Measurements from ENCODE around the gene KIF26B.
A peak's percentile ranks its signal among the peaks of the same experiment; 100 is the strongest.
"Not testable (repeated sequence)": the region's sequence is repeated elsewhere in the genome, so short reads cannot be mapped to it uniquely, and the experiment has no call there.

KIF26B gene

DNA sequence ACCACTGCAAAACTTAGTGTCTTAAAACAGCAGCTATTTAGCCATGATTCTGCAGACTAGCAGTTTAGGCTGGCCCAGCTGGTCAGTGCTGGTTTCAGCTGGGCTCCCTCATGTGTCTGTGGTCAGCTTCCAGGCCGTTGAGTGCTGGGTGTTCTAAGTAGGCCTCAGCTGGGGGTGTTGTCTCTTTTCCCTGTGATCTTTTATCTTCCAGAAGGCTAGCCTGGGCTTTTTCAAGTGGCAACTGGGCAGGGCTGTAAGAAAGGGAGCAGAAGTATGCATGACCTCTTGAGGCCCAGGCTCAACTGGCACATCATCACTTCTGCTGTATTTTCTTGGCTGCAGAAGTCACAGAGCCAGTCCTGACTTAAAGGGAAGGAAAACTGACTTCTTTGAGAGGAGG lies 136.1 kb downstream of the KIF26B start:
- no peak for DNase-seq

DNA sequence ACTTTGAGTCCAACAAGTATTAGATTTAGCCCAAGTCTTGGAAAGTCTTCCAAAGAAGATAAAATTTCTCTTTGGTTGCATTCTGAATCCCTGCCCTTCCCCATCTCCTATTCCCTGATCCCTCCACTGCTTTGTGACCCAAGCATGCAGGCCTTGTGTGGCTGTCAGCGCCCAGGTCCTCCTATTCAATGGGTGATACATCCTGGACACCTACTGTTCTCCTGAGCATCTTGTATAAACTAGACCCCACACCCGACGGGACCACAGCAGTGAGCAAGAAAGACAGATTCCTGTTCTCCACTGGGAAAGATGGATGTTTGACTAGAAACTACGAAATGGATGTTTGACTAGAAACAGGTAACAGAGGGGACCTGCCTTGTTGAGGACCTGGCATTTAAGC lies 136.6 kb downstream of the KIF26B start:
- no peak for DNase-seq

DNA sequence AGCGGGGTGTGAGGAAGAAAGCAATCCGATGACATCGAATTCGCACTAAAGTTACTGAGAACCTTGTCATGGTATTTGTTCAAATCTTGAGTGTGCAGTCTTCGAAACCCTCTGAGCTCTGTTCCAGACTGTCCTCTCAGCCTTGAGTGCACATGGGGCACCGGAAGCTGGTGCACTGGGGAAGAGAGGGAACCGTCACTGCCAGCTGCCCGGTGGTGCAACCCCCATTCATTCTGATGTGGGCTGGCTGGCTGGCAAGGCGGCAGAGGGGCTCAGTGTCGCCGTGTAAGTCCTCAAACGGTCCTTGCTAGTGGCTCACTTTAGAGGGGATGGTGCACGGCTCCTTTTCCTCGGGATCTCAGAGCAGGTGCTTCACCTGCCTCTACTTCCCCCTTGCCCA lies 137.4 kb downstream of the KIF26B start:
- no peak for DNase-seq

DNA sequence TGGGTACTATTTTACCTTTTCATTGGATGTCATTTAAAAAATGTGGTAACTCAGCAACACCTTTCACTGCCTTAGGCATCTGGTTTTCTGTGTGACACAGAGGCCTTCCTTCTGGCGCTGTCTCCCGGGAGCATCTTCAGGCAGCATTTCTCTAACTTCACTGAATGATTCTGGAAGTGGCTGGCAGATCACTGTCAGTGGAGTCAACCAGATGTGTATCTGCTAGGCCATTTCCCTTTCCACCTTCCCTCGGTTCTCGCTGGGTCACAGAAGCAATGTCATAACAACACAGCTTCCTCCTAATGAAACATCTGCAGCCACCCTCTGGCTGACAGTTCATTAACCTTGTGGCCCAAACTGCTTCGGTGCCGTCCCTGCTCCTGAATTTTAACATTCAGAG lies 137.8 kb downstream of the KIF26B start:
- no peak for DNase-seq

DNA sequence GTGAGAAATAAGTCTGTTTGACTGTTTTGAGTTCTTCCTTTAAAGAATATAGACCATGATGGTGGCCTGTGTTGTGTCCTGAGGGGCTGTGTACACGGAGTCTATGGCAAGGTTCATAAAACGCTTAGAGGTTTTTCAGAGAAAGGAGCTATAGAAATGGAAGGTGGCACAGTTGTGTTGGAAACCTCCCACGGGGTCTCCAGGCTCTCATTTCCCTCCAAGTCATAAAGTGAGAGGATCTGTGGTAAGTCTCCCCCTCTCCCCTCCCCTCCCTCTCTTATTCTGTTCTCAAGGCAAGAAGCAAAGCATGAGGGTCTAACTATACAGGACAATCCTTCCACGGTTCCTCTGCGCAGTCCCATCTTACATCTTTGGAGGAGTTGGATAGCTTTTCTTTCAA lies 139.2 kb downstream of the KIF26B start:
- DNase-seq = no peak

DNA sequence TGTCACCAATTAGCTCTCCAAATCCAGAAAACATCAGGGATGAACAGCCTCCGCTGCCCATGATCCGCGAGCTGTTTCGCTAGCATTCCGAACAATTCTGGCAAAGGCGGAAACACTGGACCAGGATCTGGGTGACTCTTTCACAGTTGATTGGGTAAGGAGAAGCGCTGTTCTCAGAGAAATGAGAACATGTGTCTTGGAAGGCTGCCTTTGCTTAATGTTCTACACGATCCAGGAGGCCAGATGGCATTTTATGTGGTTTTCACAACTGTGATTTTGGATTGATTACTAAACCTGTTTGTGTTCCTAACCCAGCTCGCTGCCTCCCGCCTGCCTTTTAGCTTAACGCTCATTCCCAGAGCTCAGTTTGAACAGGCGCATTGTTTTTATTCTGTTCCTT lies 144.0 kb downstream of the KIF26B start:
- peak; percentile 24 for DNase-seq

DNA sequence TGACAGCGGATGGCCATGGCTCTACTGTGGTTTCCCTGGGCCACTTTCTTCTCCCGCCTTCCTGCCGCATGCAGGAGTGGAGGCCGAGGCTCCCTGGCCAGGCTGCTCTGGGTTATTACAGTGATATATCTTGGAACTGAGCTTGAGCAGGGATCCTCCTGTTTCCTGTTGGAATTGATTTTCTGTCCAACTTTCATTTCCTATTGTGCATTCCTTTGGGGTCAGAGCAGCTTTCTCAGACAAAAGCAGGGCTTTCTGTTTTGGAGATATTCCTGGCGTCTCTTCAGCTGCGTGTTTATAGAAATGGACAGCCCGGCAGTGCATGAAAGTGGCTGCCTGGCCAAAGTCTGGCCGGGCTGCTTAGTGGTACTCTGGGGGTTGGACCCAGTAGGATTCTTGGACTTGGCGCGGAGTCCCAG lies 146.4 kb downstream of the KIF26B start:
- no peak for DNase-seq

DNA sequence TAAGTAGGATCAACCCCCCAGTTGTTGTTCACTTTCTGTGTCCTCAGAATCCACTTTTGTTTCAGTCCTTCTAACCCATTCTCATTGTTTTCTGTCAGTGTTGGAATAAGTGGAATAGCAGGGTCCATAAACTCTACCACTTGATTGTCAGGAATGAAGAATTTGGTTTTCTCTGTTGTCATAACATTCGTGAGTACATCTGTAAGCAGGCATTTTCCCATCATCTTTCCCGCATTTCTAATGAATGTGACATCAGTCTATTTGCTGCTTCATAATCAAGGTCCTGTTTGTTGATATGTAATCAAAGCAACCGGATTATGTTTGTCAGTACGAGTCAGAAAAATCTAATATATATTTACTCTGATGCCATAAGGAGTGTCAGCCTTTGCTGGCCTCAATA lies 147.1 kb downstream of the KIF26B start:
- no peak for DNase-seq

DNA sequence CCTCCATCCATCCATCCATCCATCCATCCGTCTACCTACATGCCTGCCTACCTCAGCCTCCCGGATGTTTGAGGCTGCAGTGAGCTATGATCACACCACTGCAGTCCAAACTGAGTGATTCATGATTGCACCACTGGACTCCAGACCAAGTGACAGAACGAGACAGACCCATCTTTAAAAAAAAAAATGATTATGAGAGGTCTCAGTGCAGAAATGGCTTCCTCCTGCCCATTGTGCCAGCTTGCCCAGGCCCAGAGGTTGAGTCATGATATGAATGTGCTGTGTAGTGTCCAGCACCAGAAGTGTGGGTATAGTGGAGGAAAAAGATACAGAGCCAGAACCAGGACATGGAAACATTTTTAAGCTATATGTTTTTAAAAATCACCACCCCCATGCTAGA lies 149.9 kb downstream of the KIF26B start:
- no peak for DNase-seq

DNA sequence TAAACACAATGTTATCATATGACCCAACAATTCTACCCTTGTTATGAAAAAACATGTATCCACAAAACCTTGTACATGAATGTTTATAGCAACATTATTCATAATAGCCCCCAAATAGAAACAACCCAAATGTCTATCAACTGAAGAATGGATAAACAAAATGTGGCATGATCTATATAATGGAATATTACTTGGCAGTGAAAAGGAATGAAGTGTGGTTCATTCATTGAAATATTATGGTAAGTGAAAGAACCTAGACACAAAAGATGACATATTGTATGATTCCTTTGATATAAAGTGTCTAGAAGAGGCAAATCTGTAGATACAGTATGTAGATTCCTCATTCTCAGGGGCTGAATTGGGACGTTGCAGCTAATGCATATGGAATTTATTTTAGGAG lies 151.2 kb downstream of the KIF26B start:
- DNase-seq = no peak

DNA sequence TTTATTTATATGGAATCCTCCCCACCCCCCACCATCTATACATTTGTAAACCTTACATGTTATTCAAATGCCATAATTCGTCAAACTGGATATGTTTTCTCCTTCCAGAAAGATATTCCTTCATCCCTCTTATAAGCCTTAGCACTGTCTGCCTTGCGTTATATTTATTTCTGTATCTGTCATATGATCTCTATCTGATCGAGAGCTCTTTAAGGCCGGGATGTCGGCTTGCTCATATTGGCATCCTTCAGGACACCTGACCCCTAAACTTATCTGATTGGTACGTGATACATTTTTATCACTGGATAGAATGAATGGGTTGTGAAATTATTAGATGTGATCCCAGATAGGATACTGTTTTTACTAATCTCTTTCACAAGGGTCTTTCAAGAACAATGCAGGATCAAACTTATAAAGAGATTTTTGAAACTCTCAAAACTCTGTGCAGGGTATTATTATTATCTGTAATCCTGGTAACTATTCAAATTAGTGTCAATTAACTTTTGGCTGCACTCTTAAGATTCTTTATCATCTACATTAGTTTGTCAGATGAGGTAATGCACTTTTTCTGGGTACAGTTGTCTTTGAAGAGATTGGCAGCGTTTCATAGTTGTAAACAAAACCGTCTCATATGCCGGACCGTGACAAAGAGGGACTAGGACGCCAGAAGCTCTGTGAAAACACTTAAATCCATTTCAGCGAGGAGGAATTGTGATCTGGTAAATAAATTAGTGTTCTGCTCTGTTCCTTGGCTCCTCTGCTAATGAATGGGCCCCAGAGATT lies 152.0 kb downstream of the KIF26B start:
- peak; percentile 40 for DNase-seq

DNA sequence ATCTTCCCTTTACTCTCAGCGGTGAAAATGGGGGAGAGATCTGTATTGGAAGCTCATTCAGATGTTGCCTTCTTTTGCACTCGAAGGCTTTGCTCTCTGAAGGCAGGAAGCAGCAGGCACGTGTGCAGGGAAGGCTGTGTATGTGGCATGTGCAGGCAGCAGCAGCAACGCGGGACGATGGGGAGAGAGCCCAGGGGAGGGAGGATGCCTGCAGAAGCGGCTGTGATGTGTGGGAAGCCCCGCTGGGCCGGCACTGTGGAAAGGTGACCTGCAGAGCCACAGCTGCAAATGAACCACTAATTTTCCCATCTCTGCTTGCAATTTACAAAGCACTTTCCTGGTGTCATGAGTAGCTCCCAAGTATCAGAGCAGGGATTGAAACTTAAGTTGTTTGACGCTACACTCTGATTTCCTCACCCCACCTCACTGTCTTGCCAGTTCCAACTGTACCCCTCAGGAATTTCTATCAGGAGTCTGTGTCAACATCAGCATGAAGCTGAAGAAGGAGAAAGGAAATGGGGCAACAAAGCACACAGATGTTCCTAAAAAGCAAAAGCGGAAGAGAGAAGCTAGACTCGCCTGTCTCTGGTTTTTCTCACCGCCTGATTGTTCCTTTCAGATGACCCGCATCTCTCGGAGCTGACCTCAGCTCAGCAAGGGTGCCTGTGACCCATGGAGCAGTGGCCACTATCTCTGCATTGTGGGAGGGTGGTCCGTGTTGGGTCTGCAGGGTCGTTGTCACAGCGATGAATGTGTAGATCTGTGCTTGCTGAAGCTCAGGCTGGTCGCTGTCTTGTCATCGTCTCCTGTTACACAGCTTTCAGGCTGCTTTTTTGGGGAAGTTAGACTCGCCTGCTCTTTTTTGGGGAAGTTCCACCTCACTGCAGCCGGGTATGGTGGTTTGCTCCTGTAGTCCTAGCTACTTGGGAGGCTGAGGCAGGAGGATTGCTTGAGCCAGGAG lies 156.1 kb downstream of the KIF26B start:
- no peak for DNase-seq

DNA sequence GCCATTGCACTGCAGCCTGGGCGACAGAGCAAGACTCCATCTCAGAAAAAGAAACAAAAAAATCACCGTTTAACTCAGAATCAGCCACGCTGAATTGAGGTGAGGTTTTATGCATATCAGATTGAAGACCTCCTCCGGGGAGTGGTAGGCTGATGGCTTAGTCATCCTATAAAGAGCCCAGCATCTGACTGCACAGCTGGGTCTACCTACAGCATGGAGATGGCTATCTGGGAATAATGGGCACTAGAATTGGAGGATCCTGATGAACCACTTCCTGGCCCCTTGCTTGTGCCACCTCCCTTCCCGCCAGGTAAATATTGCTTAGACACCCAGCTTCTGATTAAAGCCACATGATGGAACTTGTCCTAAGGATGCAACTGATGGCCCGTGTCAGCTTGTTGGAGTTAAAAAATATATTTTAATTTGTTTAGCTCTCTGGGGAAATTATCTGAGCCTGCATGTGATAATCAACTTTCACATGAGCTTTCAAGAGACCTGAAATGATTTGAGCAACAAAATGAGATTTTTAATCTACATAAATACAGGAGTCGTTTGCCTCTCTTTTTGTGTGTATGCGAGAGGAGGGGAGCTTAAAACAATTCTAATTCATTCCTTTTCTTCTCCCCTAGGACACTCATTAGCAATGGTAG lies 157.2 kb downstream of the KIF26B start:
- no peak for DNase-seq

DNA sequence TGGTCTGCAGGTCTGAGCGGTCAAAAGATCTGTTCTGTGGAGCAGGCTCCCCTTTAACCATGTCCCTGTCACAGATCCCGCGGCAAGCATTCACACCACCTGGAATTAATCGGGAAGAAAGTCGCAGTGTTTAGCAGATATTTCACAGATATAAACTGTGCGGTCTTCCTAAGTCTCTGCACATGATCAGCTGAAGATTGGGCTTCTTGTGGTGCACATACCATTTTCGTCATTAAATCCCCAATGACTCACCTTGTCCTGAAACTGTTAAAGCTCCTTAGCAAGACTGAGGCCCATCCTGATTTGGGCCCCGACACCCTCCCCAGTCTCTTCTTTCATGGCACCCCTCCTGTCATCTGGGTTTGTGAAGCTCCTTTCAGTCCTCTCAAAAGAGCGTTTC lies 158.8 kb downstream of the KIF26B start:
- DNase-seq = no peak

DNA sequence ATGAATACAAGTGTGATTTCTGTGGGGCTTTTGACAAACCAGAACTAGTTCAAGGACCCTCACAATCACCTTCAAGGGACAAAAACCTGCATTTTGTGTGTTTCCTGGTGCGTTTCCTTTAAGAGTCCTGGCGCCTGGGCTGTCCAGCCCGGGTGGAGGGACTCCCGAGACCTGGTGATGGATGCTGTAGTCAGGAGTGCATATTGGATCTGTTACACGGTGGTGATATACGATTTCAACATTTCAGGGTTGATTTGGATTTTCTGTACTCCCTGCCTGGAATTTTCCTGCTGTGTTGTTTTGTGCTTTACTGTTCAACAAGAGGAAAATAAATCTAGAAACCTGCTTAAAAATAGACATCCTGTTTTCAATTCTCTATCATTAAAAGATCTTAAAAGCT lies 162.0 kb downstream of the KIF26B start:
- no peak for DNase-seq

DNA sequence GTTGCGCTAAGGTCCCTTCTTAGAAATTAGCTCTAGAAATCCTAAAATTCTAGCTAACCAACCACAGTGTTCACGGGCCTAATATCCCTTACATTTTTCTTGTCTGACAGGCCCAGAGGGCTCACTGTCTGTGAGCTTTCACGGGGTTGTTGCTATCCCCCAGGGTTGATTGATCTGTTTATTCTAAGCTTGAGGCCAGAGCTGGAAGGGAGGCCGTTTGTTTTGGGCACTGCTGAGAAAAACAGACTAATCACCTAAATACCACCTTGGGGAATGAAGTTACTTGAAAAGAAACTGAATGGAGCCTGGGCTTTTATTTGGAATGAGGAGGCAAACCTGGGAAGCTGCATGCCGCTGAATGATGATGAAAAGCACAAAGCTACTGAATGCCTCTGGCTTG lies 162.4 kb downstream of the KIF26B start:
- DNase-seq = no peak

DNA sequence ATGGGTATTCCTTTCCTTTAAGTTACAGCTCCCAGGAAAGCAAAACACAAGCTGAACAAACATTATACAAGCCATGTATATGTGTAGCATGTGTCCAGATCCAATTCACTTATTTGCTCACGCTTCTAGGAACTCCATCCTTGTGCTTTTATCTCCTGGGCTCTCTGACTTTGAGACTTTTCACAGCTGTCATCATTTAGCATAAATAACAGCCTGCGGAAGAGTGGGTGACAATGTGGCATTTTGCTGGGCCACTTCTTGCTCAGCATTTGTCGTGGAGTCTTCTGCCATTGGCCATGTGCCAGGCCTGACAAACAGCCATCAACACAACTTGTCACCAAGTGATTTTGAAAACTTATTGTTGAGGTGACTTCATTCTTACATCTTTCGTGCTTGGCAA lies 164.3 kb downstream of the KIF26B start:
- DNase-seq = no peak

DNA sequence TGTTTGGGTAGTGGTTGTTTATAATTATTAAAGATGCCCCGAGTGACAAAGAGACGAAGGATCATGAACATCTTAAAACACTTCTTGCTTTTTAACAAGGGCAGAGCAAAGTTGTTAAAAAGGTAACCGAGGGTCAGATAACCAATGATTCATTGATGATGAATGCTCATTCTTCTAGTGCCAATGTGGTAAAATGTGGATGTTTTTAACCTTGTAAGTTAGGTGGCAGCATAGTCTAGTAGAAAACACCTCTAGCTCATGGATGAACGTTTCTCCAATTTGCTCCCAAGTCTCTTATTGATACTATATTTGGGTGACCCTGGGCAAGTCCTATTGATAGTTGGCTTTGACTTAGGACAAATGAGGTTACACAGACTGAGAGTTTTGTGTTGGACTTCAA lies 167.9 kb downstream of the KIF26B start:
- no peak for DNase-seq

DNA sequence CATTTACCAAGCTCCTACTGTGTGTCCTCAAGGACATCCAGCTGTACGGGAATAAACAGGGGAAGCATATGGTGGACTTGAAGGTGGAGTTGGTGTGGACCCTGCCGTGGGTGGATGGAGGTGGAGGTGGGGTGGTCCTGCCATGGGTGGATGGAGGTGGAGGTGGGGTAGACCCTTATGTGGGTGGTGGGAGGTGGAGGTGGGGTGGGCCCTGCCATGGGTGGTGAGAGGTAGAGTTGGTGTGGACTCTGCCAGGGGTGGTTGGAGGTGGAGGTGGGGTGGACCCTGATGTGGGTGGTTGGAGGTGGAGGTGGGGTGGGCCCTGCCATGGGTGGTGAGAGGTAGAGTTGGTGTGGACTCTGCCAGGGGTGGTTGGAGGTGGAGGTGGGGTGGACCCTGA lies 169.0 kb downstream of the KIF26B start:
- DNase-seq = not testable (repeated sequence)

DNA sequence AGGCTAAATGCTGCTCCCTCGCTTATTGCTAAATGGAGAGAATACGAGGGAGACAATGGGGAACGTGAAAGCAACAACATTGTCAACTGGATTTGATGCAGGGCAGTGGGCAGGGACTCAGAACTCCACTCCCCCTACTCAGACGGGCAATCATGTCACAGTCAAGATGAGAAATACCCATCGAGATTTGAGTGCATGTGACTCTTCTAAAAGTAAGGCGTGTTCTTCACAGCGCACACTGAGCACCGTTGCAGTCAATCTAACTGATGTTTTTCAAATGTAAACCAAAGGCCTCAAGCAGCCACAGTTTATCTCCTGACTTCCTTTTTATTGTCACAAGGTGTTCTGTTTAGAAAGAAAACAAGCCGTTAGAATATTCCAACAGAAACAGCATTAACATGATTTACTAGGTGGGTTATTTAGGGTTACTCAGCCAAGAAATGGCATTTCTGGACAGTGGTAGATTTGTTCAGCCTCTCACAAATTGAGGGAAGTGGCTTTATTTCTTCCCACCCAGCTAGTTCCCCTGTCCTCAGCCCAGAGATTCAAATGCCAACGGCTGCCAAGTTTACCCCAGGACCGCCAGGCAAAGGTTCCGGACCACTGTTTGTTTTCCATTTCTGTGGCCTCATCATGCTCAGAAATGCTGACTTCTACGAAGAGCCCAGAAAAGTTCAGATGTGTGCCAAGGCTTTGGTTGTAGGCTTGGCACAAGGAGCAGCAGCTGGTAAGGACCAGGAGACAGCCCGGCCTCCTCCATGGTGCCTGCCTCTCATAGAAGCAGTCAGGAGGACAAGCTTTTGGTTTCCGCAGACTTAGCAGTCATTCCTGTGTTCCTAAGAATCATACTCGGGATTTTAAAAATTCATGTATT lies 171.4 kb downstream of the KIF26B start:
- no peak for DNase-seq

DNA sequence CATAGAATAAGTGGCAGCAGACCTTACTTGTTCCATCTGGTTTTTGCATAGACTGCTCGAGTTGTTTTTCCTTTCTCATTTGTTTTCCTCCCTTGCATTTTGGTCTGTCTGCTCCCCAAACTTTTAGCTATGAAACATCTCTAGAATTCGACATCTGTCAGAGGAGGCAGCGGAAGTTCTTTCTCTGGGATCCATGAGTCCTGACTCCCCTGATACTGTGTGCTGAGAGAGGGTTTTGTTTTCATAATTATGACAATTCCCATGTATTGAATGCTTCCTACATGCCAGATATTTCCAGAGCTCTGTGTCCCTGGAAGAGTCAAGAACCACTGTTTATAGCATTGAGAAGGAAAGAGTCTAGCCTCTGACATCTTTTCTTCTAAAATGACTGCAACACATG lies 172.6 kb downstream of the KIF26B start:
- no peak for DNase-seq

DNA sequence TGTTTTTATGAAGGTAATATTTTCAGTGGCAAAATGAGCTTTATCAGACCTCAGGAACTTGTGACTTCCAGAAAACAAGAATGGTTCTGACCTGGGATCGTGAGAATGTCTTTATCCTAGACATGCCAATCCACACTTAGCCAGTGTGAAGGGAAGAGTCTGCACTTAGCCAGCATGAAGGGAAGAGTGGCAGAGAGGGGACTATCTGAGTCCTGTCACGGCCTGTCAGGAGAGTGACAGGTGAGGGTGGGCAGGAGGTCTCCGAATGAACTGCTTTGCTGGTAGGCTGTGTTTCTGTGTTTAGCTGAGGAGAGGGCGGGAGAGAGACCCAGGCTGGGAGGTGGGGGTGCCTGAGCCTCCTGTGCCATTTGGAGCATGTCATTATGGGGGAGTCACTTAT lies 173.1 kb downstream of the KIF26B start:
- DNase-seq = no peak

DNA sequence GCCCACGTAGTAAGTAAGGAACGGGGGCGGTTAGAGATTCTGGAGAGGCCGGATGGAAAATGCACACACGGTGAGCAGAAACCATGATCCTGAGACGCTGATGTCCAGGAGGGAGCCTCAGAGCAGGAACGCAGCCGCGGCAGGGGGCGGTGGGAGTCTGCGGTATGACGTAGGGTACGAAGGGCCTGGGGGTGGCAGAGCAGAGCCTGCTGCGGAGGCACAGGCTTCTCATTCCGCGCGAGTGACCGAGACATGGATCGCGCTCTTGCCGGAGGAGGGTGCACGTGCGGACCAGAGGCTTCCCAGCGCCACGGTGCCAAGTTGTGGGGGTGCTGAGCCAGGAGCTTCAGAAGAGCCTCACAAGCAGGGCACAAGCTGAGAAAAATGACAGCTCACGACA lies 176.2 kb downstream of the KIF26B start:
- no peak for DNase-seq
